Measurements from ENCODE around the gene ZBTB16. TPM values are rescaled to one million over a fixed set of nuclear protein-coding genes. Genes with fewer than 3 reads are reported as not detected.

Gene ZBTB16
- total and polyA plus RNA-seq, 3 donors from 2014 or later = 11.4 to 88.5 (median 51.5) TPM

GRCh38 chr11:114170226-114170625 lies 110.7 kb downstream of the ZBTB16 start:
- no peak for TF ChIP-seq CTCF (IDR thresholded peaks at IDR 0.05)
- no peak for TF ChIP-seq POLR2A (IDR thresholded peaks at IDR 0.05)
- H3K27ac ChIP-seq = peak overlapping the region; percentile 98 to 99
- DNase-seq = no peak
- intact Hi-C loops (cut with DNase I; ENCODE audit: low total_unique reads) = no loop called here
- no peaks in the 10 kb centered on the region for H3K27me3 ChIP-seq
- no peaks in the 10 kb centered on the region for H3K9me3 ChIP-seq
- WGBS, 2 donors = 87 to 88% methylated on average over 10 of the region's 10 CpGs
- H3K36me3 ChIP-seq (ENCODE audit: low read depth, missing control alignments) = no peaks in the 10 kb centered on the region
- H3K4me1 ChIP-seq = peaks cover 90% of the 10 kb centered on the region
- no peak overlapping the region for H3K4me3 ChIP-seq

GRCh38 chr11:114171257-114172054 lies 111.9 kb downstream of the ZBTB16 start:
- Histone ChIP-seq H3K27me3 (no peaks in the 10 kb centered on the region), H3K9me3 (no peaks in the 10 kb centered on the region), H3K4me1 (peaks cover 83% of the 10 kb centered on the region), H3K27ac (peak overlapping the region; percentile 98 to 99), H3K4me3 (no peak overlapping the region), H3K36me3 (ENCODE audit: low read depth, missing control alignments) (no peaks in the 10 kb centered on the region)
- intact Hi-C loops (cut with DNase I; ENCODE audit: low total_unique reads) = no loop called here
- 31 to 39% methylated on average over 12 to 15 of the region's 15 CpGs for WGBS, 2 donors
- DNase-seq = peak; percentile 87
- no peak for TF ChIP-seq POLR2A (IDR thresholded peaks at IDR 0.05)
- no peak for TF ChIP-seq CTCF (IDR thresholded peaks at IDR 0.05)

GRCh38 chr11:114172055-114172861 lies 112.7 kb downstream of the ZBTB16 start:
- DNase-seq = no peak
- no peaks in the 10 kb centered on the region for H3K9me3 ChIP-seq
- no peaks in the 10 kb centered on the region for H3K27me3 ChIP-seq
- intact Hi-C loops (cut with DNase I; ENCODE audit: low total_unique reads) = no loop called here
- peaks cover 81% of the 10 kb centered on the region for H3K4me1 ChIP-seq
- peak overlapping the region; percentile 98 to 99 for H3K27ac ChIP-seq
- H3K36me3 ChIP-seq (ENCODE audit: low read depth, missing control alignments) = no peaks in the 10 kb centered on the region
- no peak overlapping the region for H3K4me3 ChIP-seq
- no peak for TF ChIP-seq POLR2A (IDR thresholded peaks at IDR 0.05)
- TF ChIP-seq CTCF (IDR thresholded peaks at IDR 0.05) = no peak
- WGBS, 2 donors = 67 to 90% methylated on average over 13 to 14 of the region's 14 CpGs

GRCh38 chr11:114172871-114173444 lies 113.4 kb downstream of the ZBTB16 start:
- no peaks in the 10 kb centered on the region for H3K36me3 ChIP-seq (ENCODE audit: low read depth, missing control alignments)
- H3K9me3 ChIP-seq = no peaks in the 10 kb centered on the region
- no peak overlapping the region for H3K4me3 ChIP-seq
- H3K27ac ChIP-seq = peak overlapping the region; percentile 98 to 99
- no peak for DNase-seq
- H3K27me3 ChIP-seq = no peaks in the 10 kb centered on the region
- TF ChIP-seq CTCF (IDR thresholded peaks at IDR 0.05) (no peak), POLR2A (IDR thresholded peaks at IDR 0.05) (no peak)
- H3K4me1 ChIP-seq = peaks cover 78% of the 10 kb centered on the region
- 61 to 68% methylated on average over 8 of the region's 8 CpGs for WGBS, 2 donors
- intact Hi-C loops (cut with DNase I; ENCODE audit: low total_unique reads) = no loop called here

Measured in testis (tissue), 3 donors.